HG03521 (cell line): ENCODE data around the gene HIPK3.
A peak's percentile ranks its signal among the peaks of the same experiment; 100 is the strongest.
"Not testable (repeated sequence)": the region's sequence is repeated elsewhere in the genome, so short reads cannot be mapped to it uniquely, and the experiment has no call there.

Experiments
- ATAC-seq: cut with Tn5 transposase; IDR thresholded peaks from one replicate; pipeline ENCODE4 v1.9.1; 2021; ENCODE audit warnings: mild to moderate bottlenecking, moderate library complexity; ENCODE audit not compliant: unreplicated experiment

HIPK3 gene

GRCh38 chr11:33258631-33259205 is 1.5 kb downstream of the HIPK3 start:
- peak; percentile 3 for ATAC-seq

- no peak for ATAC-seq
These were observed 2.7 kb downstream of the HIPK3 start for GRCh38 chr11:33259869-33260268.

GRCh38 chr11:33261350-33261749 is 4.2 kb downstream of the HIPK3 start:
- not testable (repeated sequence) for ATAC-seq

- ATAC-seq: no peak
These were observed 4.9 kb downstream of the HIPK3 start for GRCh38 chr11:33262011-33262645.

GRCh38 chr11:33263549-33263948 is 6.4 kb downstream of the HIPK3 start:
- ATAC-seq: no peak

GRCh38 chr11:33264926-33265325 is 7.7 kb downstream of the HIPK3 start:
- ATAC-seq: no peak

- no peak for ATAC-seq
These were observed 9.4 kb downstream of the HIPK3 start for GRCh38 chr11:33266393-33267215.

GRCh38 chr11:33268945-33269540 is 11.9 kb downstream of the HIPK3 start:
- ATAC-seq: no peak

- no peak for ATAC-seq
These were observed 12.6 kb downstream of the HIPK3 start for GRCh38 chr11:33269822-33270221.

- ATAC-seq: no peak
These were observed 13.9 kb downstream of the HIPK3 start for GRCh38 chr11:33271059-33271458.

GRCh38 chr11:33272338-33273107 is 15.3 kb downstream of the HIPK3 start:
- no peak for ATAC-seq

GRCh38 chr11:33273656-33274055 is 16.5 kb downstream of the HIPK3 start:
- no peak for ATAC-seq

GRCh38 chr11:33280411-33280810 is 23.2 kb downstream of the HIPK3 start:
- ATAC-seq: no peak

GRCh38 chr11:33281758-33282157 is 24.6 kb downstream of the HIPK3 start:
- ATAC-seq: no peak

- no peak for ATAC-seq
These were observed 27.6 kb downstream of the HIPK3 start for GRCh38 chr11:33284818-33285217.

GRCh38 chr11:33290319-33290718 is 33.1 kb downstream of the HIPK3 start:
- ATAC-seq: no peak

- no peak for ATAC-seq
These were observed 34.0 kb downstream of the HIPK3 start for GRCh38 chr11:33291004-33291777.

- no peak for ATAC-seq
These were observed 35.1 kb downstream of the HIPK3 start for GRCh38 chr11:33292311-33292710.

- no peak for ATAC-seq
These were observed 37.0 kb downstream of the HIPK3 start for GRCh38 chr11:33294224-33294623.

GRCh38 chr11:33294797-33295196 is 37.6 kb downstream of the HIPK3 start:
- no peak for ATAC-seq
